Skeletal muscle cell (primary cell): ENCODE measurements around the gene CCDC24.
A peak's percentile ranks its signal among the peaks of the same experiment; 100 is the strongest.

ENCODE experiments used
- DNase-seq: peaks from one replicate; pipeline ENCODE4 v3.0.0-alpha.2; 2010; ENCODE audit warnings: low read depth
- H3K4me3 ChIP-seq: 2 replicates; pipeline ENCODE4 v1.5.1; 2011; ENCODE audit warnings: low read depth, mild to moderate bottlenecking, control low read depth, low read length, moderate library complexity

The CCDC24 gene

DNA sequence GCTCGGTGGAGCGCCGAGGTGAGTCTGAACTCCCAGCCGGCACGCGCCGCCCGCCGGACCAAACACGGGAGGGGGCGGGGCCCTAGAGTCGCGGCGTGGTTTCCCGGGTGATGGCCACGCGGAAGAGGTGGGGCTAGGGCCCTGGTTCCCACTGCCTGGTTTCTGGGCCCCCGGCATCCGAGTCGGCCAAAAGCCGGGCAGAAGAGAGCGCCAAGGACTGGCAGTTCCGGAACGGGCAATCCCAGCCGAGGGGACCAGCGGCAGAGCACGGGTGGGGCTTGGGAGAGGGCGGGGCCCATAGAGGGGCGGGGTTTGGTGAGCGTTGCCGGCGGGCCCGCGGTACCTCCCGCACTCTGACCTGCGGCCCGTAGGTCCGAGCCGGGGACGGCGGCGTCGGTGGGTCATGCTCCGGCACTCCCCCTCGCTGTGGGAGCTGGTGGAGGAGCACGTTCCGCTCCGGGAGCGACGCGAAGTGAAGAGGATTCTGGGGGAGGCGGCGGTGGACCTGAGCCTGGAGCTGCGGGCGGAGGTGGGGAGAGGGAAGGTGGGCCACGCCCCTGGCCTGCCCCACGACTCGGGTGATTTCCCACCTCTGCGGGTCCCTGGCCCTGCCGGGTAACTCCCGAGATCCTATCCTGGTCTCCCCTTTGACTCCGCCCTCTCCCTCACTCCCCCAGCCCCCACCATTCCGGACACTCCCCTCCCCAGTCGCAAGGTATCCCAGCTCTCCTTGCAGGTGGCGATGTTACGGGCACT, at the start of gene CCDC24:
CCDC24 (plus strand) TSS at position 124 of the 756 bp plus-strand sequence; CDS start at position 404, 280 bp downstream.
- H3K4me3 ChIP-seq, result peak within 1 kb of the TSS; percentile 64
- peak; percentile 27 for DNase-seq

DNA sequence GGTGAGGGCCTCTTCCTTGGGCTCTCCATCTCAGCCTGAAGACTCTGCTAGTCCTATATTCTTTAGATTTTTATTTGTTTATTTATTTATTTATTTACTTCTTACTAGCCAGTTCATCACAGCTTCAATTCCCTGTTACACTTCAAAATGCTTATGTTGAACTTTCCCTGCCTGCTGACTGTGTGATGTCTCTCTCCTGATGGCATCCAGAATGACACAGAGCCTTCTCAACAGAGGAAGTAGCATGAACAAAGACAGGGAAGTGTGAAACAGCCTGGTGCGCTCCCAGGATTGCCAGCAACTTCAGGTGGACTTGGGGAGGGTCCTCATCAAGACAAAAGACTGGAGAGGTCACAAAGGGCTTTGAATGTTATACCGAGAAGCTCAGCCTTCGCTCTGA, 49.0 kb upstream of the CCDC24 start:
- H3K4me3 ChIP-seq, result no peak overlapping the region
- no peak for DNase-seq

DNA sequence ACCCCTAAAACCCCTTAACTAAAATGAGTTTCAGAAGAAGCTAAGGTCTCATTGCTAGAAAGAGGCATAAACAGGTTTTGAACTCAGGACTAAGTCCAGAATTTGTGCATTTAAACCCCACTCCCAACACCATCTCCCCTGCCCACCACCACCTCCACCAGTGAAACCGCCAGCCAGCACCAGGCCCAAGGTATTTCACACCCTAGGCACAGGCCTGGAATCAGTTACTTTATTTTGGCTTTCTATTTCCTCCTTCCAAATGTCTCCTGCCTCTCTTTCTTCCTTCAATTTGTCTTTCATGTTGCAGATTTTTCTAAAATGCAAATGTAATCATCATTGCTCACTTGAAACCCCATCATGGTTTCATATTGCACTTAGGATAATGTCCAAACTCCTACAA, 46.5 kb upstream of the CCDC24 start:
- DNase-seq, result no peak
- no peak overlapping the region for H3K4me3 ChIP-seq

DNA sequence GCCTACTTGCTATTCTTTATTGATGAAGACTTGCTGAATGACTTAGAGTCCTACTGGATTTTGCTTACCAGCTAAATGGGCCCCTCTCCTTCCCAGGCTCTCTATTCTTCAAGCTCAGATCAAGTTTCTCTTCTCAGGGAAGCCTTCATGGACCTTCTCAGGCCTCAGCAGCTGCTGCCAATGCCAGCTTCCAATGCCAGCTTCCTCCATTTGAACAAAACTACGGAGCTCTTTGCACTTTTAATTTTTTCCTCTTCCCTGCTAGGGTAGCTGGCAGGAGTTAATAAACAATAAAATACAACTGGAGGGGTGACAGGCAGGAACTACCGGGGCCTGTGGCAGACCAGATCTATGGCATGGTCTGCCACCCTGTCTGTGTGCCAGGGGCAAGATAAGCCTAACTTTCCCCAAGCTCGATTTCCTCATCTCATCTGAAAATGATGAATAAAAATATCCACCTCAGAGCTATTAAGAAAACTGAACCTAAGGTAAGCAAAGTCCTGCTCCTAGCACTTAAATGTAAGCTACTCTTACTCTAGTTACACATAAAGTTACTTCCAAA, 45.6 kb upstream of the CCDC24 start:
- DNase-seq, result no peak
- peak overlapping the region; percentile 87 for H3K4me3 ChIP-seq

DNA sequence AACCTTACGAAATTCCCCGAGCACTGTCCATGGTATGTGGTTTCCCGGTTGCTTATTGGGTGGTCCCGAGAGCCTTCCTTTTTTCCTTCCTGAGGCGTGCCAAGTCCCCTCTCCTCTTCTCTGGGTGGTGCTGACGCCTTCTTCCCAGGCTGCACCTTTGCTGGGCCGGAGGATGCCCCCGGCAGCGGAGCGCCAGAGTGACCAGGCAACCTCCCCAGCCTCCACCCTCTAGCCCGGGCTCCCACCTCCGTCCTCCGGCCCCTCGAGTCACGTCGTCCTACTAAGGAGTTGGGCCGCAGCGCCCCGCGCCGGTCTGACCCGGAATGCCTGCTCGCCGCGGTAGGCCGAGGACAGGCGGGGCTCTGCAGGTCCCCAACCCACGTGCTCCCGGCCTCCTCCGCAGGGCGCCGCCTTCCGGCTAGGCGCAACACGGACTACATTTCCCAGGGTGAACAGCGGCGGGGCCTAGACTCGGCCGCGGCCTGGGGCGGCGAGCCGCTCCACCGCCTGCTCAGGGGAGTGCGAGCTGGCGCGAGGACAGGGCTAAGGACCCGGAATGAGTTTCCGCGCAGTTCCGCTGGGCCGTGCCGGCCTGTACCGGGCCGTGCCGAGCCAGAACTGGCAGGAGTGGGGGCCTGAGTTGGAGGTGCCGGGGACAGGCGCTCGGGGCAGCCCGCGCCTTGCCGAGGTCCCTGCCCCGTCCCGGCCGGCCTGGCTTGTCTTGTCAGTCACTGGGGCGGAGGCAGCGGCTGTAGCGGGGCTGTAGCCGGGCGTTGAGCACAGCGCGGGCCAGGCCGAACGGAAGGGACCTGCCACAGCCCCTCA, 45.0 kb upstream of the CCDC24 start, which contains the start of gene IPO13:
IPO13 (plus strand) TSS at position 715 of the 825 bp plus-strand sequence. CDS start 651 bp downstream, outside the sequence.
- peak within 1 kb of the TSS; percentile 87 for H3K4me3 ChIP-seq
- peak; percentile 84 for DNase-seq

DNA sequence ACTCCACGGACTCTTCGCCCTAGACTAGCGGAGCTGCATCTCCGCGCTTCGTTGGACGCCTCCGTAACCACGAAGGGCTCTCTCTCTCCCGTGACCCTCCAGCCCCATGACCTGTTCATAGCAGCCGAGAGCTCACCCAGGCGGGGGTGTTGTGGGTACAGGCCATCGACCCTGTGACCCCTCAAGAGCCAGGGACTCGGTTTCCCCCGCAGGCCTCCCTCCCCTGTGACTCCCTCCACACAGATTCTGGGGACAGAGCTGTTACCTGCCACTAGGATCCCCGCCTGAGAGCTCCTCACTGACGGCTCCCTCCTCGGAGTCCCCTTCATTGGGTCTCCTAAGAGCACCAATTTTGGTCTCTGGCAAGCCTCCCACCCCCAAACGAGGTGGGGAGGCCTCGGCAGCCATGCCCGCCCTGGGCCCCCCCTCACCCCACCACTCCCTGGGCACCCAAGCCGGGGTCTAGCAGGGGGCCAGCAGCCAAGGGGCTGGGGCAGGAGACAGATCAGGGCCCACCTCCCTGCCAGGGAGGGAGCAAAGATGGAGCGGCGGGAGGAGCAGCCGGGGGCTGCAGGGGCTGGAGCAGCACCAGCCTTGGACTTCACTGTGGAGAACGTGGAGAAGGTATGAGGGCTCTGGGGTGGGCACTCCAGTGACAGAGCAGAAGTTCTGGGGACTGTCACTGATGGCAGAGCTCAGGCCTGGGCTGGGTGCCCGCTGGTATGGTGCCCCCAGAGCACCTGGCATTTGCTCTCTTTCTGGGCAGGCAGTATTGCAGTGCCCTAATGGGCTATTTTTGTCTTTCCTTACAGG, 44.1 kb upstream of the CCDC24 start:
- DNase-seq, result no peak
- peak overlapping the region; percentile 87 for H3K4me3 ChIP-seq

DNA sequence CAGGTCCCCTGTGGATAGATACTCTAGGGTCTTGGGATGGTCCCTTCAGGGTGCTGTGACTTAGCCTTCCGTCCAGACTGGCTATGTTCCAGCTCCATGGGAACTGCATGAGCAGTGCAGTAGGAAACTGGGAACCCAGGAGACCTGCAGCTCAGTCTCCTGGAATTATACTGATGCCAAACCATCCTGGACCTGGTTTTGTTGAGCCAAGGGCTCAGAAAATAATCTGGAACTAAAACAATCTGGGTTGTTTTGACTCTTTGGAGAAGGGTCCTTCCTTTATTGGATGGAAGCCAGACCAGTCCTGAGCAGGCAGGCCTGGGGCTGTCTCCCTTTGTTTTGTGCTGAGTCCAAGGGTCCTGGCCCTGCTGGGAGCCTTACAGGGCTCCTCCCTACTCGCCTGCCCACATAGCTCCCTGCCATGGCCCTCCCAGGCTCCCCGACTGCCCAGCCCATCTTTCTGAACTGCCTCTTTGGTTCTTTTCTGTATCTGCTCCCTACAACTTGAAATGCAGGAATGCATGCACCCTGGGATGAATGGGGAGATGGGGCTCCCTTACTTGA, 43.4 kb upstream of the CCDC24 start:
- peak overlapping the region; percentile 87 for H3K4me3 ChIP-seq
- DNase-seq, result no peak

DNA sequence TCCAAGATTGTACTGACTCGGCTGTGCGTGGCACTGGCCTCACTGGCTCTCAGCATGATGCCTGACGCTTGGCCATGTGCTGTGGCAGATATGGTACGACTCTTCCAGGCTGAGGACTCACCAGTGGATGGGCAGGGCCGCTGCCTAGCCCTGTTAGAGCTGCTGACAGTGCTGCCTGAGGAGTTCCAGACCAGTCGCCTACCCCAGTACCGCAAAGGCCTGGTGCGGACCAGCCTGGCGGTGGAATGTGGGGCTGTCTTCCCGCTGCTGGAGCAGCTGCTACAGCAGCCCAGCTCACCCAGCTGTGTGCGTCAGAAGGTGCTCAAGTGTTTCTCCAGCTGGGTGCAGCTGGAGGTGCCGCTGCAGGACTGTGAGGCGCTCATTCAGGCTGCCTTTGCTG, 41.7 kb upstream of the CCDC24 start:
- DNase-seq, result no peak
- no peak overlapping the region for H3K4me3 ChIP-seq

DNA sequence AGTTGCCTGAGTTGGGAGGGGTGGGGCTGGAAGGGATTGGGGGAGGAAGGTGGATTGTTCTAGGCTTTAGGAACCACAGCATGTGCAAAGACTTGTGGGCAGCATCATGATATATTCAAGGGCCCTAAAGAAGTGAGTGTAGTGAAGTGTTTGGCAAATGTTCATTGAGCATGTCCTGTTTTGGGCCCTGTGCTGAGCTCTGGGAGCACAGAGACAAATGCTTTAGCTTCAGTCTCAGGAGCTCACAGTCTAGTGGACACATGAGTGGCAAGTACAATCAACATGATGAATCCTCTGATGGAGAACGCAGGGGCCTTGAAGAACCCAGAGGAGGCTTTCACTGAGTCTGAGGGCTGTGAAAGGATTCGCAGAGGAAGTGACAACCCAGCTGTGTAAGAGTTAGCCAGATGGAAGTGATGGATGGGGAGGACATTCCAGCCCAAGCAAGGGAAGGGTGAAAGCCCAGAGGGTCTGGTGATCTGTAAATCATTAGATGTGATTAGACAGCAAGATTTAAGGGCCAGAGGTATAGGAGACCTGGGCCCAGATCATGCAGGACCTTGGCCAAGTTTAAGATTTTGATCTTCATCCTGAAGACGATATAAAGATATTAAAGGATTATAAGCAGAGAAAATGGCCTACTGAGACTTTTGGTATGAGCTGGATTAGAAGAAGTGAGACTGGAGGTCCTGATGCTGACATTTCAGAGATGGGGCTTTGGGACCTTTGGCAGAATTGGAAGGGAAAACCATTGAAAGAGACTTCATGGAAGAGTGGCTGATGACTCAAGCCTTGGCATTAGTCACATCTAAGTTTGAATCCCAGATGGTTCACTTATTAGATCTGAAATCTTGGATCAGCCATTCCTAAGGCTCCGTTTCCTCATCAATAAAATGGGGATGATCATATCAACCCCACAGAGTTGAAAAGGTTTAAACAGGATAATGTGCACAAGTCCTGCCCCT, 40.1 kb upstream of the CCDC24 start:
- DNase-seq, result no peak
- H3K4me3 ChIP-seq, result no peak overlapping the region

DNA sequence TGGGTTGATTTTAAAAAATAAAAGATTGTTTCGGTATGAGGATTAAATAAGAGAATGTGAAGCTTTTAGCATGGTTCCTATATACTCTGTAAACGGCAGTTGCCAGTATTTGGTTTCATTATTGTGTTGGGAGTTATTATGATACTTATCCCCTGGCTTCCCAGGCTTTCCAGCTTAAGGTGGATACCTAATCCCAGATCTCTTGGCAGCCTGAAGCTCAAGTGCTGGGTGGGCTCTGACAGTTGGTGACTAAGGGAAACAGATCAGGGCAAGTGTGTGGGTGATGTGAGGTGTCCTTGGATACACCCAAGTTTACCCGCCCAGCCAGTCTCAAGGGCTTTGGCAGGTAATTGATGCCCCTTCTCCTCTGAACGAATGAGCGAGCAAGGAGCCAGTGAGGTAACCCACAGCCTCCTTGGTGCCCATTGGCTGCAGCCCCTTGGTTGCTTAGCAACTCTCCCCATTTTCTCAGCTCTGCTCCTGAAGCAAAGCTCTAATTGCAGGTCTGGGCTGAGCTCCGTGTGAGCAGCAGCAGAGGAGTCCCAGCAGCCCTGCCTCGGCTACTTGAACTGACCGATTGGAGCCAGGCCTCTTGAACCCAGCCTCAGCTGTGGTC, 38.6 kb upstream of the CCDC24 start:
- H3K4me3 ChIP-seq, result no peak overlapping the region
- no peak for DNase-seq

DNA sequence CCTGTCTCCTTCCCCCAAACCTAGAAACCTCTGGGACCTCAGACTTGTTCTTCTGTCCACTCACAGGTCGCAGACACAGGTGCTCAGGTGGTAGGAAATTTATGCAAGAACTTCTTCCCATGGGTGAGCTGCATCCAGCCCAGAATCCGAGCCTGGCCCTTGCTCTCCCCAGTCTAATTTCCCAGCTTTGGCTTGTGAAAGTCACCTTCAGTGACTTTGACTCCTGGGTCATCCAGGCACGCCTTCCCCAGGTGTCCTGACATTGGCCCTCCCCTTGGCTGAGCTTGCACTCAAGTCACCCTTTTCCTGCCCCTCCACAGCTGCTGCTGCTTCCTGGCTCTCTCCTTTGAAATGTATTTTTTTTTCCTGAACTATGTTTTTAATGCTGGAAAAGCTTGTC, 38.0 kb upstream of the CCDC24 start:
- H3K4me3 ChIP-seq, result no peak overlapping the region
- DNase-seq, result no peak

DNA sequence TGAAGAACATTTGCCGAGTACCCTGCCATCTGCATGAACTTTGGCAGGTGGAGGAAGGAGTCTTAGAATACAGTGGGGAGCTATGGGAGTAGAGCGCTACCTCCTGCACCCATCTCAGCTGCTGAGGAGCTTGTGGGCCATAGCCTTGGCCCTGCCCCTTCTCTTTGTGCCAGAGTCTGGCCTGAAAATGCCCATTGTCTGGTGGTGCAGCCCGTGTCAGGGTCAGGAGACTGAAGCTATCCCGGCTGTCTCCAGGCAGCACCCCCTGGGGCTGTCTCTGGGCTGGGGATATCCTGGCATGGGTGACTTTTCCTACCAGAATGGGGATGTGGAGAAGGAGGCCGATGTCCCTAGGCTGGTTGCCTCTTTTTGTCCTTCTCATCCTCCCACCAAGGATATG, 37.4 kb upstream of the CCDC24 start:
- no peak for DNase-seq
- no peak overlapping the region for H3K4me3 ChIP-seq

DNA sequence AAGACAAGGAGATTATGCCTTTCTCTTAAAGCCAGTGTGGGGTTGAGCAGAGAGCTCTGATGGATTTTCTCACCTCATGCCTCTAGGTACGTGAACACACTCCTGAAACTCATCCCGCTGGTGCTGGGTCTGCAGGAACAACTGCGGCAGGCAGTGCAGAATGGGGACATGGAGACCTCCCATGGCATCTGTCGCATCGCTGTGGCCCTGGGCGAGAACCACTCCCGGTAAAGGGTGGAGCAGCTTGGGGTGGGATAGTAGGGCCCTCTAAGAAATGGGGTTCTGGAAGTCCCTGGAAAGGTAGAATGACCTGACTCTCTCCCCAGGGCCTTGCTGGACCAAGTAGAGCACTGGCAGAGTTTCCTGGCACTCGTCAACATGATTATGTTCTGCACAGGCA, 35.2 kb upstream of the CCDC24 start:
- no peak for DNase-seq
- H3K4me3 ChIP-seq, result no peak overlapping the region

DNA sequence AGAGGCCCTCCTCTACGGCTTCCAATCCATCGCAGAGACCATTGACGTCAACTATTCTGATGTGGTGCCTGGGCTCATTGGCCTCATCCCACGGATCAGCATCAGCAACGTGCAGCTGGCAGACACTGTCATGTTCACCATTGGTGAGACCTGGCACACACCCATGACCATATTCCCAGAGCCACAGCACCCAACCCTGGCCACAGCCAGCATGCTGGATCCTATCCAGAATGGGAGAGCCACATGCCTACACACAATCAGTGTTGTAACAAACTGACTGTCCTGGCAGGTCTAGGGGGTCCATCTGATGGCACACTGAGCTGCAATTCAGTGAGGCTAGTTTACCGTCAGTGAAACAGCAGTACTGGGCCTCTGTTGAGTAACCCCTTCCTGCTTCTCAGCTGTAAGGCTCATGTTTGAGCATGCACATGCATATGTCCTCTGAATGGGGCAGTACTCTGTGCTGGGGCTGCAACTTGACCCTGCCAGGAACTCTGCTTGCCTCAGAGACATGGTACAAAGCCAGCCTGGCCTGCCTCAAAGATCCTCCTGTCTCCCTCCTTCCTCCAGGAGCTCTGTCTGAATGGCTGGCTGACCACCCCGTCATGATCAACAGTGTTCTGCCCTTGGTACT, 33.9 kb upstream of the CCDC24 start:
- no peak for DNase-seq
- H3K4me3 ChIP-seq, result no peak overlapping the region

DNA sequence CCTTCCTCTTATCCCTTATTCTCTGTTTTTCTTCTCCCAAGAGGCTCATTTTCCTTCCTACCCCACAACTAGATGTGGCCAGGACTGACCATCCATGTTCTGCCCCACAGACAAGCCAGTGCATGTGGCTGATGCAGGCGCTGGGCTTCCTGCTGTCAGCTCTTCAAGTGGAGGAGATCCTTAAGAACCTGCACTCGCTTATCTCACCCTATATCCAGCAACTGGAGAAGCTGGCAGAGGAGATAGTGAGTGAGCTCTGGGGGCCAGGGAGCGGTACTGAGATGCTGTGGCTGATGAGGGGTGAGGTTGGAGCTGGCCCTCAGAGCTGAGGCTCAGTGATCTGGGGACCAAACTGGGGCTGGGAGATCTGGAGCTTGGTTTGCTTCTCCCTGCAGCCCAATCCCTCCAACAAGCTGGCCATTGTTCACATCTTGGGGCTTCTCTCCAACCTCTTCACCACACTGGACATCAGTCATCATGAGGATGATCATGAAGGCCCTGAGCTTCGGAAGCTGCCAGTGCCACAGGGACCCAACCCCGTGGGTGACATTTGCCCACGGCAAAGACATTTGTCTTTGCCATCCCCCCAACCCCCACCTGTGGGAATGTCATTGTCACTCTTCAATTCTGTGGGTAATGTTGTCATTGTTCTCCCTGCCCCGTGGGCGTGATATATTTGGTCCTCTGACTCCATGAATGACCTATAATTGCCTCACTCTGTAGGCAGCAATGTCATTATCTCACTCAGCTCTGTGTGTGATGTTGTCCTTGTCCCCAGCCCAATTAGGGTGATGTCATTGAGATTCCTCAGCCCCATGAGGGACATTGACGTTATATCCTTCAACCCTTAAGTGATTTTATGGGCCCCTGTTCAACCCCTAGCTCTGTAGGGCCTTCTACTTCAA, 32.8 kb upstream of the CCDC24 start:
- DNase-seq, result no peak
- no peak overlapping the region for H3K4me3 ChIP-seq

DNA sequence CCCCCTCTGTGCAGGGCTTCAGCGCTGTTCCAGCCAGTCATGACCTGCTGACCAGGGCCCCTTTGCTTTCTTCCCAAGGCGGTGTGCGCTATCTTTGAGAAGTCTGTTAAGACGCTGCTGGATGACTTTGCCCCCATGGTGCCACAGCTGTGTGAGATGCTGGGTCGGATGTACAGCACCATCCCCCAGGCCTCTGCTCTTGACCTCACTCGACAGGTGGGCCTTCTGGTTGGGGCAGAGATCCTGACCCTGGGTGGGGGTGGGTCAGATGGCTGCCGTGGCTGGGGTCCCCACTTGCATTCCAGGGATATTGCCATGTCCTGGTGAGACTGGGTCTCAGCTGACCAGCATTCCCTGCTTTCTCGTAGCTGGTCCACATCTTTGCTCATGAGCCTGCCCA, 30.6 kb upstream of the CCDC24 start:
- H3K4me3 ChIP-seq, result no peak overlapping the region
- no peak for DNase-seq
